HG03159 (cell line): ENCODE results near the gene KIF6.

Experiments
- ATAC-seq: cut with Tn5 transposase; IDR thresholded peaks from one replicate; pipeline ENCODE4 v1.9.1; 2021; ENCODE audit warnings: mild to moderate bottlenecking, moderate library complexity; ENCODE audit not compliant: unreplicated experiment

Gene KIF6

DNA sequence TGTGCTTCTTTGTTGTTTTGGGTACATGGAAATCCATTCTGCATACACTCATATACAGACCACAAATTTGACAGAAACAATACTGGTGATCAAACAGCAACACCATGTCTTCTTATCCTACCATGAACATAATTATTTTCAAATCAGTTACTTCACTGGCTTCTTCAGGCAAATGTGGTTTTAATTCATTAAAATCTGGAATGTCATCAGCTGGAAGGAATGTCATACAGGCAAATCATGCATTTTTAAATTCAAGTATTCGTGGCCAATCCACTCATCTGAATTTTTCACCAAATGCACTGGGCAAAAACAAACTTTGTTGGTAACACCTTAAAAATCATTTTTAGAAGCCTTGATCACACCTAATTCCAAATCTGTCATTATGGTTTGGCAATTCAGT is 59.3 kb downstream of the KIF6 start:
- no peak for ATAC-seq

DNA sequence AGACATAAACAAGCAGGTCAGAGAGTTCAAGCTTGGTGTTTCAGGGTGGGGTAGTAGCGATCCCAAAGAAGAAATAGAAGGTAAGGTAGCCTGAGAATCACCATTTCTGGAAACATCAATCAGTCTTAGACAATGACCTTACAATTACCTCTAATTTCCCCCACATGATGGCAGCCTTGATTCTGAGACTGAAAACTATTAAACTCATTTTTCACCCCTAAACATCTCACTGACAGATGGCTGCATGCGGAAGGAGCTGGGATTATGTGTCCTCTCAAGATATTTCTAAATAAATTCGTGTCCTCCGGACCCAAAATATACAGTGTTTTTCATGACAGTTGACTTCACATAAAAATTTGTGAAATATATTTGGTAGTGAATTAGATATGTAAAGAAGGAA is 61.0 kb downstream of the KIF6 start:
- no peak for ATAC-seq

DNA sequence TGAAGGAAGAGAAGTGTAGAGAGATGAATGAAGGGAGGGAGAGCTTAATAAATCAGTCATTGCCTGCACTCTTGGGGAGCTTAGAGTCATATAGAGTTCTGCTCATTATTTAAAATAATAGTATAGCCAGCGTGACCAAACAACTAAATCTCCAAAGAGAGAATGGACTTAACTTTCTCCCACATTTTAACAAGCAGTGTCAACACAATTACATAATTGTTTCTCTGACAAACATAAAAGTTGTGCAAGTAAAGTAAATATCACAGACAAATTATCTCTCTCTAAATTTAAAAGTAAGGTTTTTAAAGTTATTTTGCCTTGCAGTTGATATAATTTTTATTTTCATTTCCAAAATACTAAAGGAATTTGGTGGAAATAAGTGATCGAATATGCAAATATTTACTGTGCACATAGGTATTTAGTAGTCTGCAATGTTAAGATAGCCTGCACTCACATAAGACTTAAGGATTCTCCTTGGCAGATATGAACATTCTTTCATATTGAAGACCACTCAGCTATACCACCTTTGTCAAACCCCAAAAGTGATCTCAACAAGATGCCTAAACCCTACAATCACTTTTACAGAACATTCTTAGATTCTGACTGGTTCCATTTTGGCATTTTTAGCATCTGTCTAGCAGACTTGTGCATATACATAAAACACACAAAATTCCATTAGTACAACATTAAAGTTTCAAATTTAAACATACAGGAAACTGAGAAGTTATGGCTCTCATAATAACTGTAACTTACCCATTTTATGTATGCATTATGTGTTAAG is 67.7 kb downstream of the KIF6 start:
- no peak for ATAC-seq

DNA sequence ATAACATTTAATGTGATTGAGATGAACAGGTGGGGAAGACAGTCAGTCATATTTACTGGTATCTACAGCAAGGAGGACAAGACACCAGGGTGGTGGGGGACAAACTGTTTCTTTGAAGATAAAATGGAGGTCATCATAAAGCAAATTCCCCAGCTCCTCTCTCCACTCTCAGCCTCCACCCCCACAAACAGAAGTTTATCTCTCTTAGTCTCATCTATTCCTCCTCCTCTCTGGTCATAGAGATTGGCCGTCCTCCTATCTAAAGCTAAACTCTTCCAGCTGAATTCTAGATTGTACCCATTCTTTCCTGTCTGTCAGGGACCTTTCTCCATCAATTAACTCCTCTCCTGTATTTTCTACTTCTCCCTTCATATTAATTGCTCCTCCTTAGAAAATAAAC is 71.1 kb downstream of the KIF6 start:
- no peak for ATAC-seq

DNA sequence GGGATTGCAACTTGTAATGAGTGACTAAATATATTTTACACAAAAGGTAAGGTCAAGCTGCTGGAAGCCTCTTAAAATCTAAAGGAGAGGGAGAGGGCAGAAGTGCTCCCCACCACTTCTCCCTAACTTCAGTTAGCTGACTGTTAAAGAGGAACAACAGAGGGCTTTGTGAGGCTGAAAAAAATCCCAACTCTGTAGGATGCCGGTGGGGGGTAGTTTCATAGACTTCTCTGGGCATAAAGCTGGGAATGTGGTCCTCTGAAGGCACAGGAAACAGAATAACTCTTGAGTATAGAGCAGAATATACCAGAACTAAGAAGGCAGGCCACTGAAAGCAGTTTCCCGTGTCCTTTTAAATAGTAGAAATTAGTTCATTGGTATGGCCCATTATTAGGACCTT is 71.6 kb downstream of the KIF6 start:
- ATAC-seq, result no peak

DNA sequence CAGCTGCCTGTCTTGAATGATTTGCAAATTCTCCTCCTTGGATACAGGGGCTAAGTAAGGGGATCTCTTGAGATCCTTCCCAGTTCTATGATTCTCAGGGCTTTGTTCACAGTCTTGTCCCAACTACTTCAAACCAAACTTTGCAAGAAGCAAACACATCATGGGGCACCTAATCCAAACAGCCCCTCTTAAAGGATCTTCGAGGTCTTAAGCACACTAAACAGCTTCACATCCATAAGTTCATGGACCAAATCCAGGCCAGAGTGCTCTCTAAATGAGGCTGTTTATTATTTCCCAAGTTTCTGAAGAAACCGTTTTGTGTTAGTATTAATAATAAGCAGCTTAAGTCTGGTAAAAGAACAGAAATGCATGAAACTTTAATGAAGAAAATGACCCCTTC is 75.2 kb downstream of the KIF6 start:
- ATAC-seq, result no peak

DNA sequence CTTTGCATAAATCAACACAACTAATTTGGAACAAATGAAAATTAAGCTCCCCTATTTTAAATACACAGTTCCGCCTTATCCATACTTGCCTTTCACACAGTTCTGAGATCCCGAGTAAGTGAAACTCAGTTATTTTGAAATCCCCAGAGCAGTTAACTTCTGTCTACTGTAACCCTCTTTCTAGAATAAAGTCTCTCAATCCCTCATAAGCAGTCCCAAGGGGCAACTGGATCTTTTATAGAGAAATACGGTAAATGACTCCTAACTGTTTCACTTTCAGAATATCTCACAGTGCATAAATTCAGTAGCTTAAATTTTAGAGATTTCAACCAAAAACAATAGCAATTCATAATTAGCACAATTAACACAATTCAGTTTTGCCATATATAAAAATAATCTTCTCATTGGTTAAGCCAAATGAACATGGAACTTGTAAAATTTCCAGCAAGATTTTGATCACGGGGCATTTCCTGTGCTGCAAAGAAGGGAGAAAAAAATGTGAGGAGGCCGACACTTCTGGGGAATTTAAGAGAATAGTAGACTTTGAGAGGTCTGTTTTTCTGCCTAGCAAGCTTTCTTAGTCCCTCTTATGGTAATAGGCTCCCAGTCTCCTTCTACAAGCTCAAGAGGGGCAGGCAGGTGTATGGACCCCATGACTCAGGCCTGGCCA is 78.3 kb downstream of the KIF6 start:
- ATAC-seq, result no peak

DNA sequence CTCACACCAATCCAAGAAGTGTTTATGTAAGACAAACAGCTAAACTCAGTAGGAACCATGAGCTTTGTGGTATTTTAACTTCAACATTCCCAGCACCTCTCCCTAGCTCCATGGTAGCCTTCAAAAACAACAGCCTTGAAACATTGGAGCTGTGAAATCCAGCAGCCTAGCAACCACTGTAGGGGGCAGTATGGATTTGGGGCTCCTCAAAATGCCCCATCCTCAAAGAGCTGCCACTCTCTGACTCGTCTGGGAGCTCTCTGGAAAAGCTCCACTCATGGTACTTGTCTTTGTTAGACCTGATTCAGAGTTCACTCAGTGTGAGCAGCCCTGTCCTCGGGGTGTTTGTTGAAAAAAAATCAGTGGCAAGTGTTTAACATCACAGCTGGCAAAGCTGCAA is 82.9 kb downstream of the KIF6 start:
- ATAC-seq, result no peak

DNA sequence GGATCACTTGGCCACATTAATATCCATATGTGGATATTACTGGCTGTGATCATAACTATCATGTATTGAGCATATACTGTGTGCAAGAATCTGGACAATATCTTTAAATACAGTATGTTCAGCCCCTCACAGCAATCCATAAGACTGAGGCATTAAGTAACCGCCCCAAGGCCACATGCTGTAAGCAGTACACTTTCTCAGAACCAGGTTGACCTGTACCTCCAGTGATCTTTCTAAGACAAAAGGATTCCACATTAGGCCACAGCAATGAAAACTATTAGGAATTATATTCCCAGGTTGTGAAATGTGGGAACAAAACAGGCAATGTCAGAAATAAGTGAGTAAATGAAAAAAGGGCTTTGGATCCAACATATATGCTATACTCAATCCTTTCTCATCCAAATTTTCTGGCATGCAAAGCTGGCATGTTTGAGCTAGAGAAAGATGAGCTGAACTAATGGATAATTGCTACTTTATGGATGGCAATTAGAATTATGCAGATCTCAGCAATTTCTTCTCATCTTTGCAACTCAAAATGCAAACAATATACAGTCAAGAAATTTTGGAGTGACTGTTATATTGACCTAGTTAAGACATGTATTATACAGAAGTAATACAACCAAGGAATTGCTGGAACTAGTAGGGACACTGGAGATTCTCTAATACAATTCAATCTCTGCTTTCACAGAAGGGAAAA is 86.9 kb downstream of the KIF6 start:
- no peak for ATAC-seq

DNA sequence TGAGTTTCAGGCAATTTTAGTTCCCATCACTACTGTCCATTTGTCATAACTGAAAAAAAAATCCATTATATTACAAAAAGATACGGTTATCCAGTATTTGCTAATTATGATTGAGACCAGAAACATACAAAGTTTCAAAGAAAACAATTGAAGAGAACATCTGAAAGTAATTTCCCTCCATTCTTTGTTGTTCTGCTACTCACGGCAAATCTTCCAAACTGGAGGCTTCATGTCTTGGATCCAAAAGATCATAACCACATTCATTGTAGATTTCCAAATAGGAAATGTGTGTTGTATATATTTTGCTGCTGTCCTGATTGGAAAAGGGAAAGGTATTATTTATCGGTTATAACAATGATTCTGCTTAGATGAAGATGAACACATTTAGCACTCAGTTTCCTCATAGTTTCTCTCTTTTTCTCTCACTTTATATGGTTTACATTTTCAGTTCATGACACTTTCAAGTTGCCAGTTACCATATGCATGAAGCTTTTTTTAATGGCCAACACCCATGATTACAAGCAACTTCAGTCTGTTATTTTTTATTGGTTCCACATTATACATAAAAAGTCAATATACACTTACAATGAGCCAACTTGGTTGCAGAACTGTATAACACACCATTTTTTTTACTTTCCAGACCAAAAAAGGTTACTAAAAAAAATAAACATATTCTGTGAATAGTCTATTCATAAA is 90.4 kb downstream of the KIF6 start:
- ATAC-seq, result no peak

DNA sequence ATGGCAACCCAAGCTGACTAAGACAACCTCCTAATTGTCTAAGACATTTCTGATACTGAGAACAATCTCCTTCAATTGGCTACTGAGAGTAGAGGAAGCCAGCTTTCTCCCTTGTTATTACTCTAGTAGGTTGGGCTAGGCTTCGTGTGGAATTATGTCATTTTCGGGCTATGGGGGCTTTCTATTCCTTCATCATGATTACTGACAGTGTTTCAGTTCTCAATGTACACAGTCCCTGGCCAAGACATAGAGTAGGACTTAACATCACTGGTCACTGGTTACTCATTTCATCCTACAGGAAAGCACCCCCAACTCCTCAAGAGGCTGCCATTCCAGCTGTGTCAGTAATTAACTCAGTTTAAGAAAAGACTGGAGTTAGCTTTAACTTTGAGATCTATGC is 100.0 kb downstream of the KIF6 start:
- no peak for ATAC-seq

DNA sequence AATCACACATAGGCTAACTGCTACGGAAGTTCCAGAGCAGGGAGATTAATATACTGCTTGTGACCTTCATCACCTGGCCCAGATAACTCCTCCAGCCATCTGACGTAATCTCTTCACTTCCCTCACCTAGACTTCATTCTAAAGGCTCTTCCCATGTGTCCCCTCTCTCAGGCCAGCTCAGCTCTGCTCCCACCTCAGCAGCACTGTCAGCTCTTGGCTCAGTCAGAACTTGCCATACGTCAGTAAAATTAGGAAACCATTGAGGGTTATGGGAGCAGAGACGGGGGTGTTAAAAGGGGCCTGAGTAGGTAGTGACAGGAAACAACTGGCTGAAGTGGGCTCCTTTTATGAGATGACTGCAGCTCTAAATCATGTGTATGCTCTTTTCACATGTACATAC is 101.5 kb downstream of the KIF6 start:
- no peak for ATAC-seq

DNA sequence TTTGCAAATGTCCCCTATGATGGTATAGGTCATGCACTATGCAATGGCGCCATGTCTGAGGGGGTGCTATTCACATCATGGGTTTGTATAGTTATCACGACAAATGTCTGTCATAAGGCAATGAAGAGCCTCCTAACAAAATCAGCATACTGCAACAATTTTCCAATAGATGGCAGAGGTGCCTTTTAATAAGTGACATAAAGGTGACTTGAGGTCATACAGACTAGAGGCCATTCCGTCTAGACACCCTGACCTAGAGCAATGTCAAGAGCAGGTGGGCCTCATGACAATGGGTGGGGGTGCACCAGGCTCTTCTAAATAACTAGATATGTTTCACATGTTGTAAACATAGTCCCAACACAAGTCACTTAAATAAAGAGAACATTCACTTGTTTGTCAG is 107.7 kb downstream of the KIF6 start:
- ATAC-seq, result no peak

DNA sequence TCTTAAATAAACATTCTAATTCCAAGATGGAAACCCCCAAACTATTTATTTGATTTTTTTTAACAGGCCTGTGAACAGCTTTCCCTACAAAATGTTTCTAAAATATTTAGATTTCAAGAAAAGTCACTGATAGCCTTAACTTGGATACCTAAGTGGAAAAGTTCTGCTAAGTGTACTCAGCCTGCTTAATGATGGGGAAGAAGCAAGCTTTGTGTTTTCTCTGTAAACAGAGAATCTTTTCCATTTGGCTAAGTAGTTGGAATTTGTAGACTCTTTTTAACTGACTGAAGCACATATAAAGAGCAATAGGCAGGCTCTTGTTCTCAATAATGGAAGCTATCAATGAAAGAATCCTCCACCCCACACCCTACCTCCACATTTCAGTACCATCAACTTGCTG is 108.2 kb downstream of the KIF6 start:
- ATAC-seq, result no peak

DNA sequence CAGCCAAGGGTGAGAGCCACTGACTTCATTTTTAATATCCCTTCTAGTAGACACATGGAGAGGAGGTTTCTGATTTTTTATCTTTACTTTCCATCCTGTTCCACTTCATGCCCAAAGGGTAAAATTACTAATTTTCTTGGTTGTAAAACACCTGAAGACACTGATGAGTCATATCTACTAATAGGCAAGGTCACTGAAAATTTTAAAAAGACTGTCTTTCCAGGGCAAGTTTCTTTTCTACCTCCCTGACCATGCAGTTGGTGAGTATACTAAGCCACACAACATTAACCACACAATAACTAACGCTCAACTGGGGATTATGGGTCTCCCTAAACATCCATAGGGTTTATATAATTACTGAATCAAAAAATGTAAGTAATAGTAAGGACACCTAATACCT is 109.6 kb downstream of the KIF6 start:
- no peak for ATAC-seq

DNA sequence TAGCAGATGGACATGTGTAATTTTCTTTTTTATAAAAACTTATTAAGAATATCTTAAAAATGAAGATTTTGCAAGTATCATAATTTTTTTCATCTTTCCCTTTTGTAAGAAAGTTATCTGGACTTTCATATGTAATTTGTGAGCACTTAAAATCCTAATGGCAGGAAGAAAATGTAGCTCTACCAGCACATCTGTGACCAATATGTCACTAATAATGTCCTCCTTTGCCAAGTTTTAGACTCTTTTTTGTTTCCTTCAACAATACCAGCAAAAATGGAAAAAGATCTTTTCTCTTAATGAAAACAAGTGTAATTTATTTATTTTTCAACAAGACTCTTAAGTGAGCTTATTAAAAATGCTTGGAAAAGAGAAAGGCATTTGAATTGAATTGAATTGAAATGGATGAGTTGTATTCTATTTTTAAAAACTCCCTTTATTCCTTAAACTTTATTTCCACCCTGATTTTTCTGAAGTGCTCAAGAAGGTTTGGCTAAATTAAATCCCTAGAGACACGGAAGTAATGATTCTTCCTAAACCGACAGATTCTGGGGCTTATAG is 110.7 kb downstream of the KIF6 start:
- ATAC-seq, result no peak

DNA sequence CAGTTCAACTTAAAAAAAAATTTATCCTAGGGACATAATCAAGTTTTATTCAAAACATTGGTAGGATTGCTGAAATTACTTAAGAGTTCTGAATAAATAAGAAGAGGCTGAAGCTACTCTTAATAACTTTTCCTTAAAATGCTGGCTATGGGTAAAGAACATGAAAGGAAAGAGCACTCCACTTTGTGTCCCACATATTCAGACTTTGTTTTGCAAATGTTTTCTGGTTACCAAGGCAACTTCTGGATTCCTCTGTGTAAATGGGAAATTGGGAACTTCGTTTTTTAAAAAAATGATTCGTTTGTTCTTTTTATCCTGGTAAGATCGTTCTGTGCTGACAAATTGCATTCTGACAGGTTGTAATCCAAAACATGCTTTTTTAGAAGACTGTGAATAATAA is 115.0 kb downstream of the KIF6 start:
- no peak for ATAC-seq

DNA sequence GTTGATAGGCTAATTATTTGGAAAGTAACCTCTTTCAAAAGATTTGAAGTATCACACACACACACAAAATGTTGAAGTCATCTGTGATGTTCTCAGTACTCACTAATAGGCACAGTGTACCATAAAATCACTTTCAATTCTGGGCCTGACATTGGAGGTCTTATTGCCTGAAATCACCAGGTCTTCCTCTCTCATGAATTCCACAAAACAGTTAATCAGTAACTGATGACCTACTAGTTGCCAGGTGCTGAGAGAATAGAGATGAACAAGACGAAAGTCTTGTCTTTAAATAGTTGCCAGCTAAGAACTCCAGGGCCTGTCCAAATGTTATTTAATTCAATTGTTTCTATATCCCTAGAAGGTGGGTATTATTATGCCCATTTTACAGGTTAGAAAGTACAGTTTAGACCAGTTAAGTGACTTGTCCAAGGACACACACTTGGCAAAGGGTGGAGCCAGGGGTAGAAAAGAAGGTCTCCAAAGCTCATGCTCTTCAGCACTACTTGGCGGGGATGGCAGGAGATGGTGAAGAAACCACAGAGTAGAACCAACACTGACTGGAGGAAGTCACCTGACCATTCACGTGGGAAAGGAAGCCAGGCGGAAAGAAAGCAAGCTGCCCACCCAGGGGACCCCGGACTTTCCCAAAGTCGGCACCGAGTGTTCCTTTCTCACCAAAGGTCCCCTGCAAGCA is 116.4 kb downstream of the KIF6 start:
- ATAC-seq, result peak; percentile 79

DNA sequence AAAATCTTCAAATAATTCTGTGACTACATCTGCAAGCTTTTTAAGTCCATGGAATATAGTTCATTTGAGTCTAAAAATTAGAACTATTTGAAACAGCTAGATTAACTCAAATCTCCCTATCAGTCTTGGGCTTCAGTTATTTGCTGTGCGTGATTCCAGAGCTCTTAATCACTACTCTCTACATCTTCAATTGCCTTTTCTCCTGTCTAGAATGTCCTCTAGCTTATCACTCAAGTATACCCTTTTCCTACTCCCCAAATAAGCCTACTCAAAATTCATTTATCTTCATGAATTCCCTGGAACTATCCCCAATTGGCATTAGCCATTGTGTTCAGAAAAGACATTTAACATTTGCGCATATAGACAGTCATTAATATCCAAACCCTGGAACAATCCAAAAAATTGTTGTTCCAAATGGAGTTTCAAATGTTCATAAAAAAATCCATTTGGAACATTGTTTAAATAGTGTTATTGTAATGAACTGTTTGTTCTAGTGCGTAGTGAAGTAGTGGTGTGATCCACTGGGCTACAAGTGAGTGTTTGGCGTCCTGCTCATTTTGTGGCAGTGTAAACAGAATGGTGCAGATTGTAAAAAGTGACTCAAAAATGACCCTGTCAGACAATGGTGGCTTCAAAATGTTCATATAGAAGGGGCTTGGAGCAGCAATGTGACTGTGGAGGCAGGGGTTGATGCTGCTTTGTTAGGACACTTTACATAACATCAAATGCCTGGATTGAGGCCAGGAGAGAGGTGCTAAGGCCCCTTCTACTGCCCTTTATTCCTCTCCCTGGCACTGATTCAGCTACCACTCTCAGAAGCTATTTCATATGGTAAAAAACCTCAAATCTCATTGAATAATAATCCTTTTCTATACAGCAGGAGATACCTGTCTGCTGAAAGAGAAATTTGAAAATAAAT is 122.3 kb downstream of the KIF6 start:
- ATAC-seq, result no peak

DNA sequence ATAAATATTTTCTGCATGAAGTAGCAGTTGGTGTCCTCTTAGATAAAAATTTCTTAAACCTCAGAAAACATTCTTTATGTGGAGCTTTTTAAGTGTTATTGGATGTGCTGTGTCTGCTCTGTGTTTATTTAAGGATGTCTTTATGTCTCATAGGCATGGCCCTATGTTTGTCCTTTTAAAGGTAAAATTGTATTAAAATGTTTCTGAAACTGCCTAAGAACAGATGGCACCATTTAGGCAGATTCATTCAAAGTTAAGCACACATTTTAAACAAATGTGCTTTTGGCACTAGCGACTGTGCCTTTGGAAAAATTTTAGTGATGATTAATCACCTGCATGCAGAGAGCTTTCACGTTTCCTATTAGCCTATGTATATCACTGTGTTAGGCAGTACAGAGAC is 125.2 kb downstream of the KIF6 start:
- ATAC-seq, result no peak
